ENCODE data around the gene TMEM126A.
"Not testable (repeated sequence)": the region's sequence is repeated elsewhere in the genome, so short reads cannot be mapped to it uniquely, and the experiment has no call there.

The TMEM126A gene

DNA sequence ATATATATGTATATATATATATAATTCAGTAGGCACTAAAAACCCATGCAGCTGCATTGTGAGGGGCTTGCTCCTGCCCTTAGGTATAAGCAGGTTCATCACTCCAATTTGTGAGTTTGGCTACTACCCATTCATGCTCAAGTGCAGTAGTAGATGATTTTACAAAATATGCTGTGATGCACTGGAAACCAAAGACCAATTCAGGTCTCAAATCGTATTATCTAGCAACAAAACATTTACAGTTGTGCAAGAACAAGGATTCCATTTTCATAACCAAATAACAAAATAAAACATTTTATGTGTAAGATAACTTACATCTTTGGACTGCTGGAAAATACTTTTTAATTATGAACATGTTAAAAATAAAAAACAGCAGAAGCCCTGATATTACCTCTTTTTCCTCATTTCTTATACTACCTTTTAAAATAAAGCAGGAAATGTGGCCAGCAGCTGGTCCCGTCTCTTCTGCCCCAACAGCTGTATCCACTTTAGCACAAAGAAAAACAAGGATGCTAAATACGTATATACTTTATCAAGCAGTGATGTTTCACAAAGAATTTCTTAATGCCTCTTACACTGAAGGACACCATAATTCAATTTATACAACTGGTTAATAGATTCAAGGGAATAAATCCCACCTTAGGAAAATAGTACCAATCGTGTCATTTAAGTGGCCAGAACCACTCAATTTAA, 14.4 kb downstream of the TMEM126A start:
- DNase-seq = no peak

DNA sequence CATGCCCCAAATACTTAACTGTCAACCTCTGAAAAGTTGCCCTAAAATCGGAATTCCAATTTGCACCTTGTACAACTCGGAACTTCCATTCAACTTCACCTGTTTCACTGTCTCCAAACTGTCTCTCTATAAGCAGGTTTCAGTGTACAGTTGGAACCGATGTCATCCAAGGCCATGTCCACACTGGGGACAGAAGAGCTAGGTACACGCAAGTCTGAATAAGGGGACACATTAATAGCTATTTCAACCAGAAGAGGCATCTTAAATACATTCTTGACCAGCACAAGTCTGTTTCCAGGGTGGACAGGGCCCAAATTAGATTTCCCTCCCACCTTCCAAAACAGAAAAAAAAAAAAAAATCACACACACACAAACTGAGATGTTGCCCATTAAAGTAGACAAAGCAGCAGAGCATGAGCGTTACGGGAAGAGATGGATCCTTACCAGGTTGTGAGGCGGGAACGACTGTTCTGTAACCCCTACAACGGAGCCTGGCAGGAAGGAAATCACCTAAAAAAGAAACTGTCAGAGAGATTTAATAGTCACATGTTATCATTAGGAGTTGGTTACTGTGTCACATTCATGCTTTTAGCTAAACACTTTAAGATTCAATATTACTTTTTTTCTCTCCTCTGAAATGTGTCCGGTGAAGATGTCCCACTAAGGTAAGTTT, 15.4 kb downstream of the TMEM126A start:
- DNase-seq = no peak

DNA sequence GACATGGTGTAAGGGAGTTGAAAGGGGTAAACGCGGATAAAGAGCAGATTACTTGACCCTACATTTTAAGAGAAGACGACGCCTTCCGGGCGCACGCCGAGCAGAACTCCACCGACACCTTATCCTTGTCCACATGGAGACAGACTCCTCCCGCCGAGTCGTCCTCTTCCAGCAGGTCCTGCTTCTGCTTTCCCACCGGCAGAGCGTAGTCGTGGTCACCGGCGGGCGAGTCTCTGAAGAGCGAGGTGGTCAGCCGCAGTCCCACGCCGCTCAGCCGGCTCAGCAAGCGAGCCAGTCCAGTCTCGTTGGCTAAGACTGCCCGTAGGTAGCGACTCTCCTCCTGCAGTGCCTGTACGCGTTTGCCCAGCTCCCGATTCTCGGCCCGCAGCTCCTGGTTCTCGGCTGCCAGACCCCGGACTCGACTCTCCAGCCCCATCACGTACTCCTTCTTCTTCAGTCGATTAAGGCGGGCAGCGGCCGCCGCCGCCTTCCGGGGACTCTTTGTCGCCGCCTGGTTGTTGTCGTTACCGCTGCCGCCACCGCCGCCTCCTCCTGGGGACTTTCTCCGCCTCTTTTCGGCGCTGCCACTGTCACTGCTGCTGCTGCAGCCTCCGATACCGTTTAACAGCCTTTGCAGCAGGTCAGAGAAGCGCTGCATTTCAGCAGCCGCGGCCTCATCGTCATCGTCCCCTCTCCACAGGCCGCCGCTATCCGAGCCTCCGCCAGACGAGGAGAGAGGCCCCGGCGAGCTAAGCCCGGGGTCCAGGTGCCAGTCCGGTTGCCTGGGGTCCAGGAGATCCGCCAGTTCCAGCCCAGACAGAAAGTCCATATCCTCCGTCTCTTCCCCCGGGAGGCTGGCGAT, 16.2 kb downstream of the TMEM126A start:
- peak; percentile 85 for DNase-seq

DNA sequence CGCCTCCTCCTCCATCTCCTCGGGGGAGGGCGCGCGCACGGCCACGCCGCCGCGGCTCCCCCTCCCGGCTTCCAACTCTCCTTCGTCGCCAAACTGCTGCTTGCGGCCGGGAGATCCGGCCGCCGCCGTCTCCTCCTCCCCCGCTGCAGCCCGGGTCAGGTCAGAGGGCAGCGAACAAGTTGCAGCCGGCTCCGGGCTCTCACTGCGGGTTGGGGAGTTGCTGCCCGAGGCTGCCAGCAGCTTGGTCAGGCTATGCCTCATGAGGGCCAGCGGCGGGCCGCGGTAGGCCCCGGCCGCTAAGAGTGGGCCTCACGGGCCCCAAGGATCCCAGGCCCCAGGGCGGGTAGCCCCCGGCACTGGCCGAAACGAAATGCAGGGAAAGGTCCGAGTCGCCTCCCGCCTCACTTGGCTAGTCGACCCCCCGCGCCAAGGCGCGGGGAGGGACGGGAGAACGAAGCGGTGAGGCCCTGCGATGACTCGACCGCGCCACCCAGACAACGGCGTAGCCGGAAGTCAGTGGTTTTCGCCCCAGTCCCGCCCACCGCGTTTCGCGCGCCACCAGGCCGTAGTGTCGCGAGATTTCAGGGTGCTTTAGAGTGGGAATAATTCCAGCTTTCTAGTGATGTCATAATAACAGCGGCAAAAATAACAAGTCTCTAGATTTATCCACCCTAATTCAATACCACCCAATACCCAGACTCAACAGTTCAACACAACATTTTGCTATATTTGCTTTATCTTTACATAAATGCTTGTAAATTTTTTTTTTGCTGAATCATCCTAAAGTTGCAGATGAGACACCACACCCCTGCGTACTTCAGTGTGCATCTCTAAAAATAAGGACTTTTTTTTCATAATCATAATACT, 17.1 kb downstream of the TMEM126A start, which contains the start of gene CREBZF:
TSS of gene CREBZF (minus strand) at position 515 of the 867 bp plus-strand sequence. CDS start at position 261, 254 bp downstream.
- peak; percentile 80 for DNase-seq

DNA sequence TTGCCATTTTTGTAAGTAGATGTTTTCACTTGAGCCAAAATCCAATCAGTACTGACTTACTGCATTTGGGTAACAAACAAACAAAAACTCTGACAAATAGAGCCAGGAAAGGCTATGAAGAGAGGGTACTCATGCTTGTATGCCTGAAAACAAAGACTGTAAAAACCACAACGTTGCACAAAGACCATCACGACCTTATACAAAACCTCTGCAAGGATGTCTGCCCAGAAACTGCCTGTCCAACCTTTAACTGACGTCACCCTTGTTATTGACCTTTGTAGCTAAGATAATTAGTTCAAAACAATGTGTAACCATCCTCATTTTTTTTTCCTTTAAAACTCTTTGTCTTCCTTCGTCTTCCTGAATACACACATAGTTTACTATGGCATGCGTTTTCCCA, 18.0 kb downstream of the TMEM126A start:
- no peak for DNase-seq

DNA sequence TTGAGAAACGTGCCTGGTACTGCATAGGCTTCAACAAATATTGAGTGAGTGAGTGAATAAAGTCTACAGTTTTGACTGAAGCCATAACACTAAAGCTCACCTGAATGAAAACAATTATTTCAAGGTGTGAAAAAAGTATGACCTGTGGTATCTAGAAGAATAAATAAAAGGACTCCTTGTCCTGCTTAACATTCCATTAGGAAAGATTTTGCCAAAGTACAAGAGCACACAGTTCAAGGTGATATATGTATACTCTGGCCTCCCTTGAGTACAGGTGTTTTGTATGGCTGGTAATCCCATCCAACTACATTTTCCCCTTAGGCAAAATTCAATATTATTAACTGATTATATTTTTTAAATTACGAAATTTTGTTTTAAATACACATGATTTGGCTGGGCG, 18.9 kb downstream of the TMEM126A start:
- no peak for DNase-seq

DNA sequence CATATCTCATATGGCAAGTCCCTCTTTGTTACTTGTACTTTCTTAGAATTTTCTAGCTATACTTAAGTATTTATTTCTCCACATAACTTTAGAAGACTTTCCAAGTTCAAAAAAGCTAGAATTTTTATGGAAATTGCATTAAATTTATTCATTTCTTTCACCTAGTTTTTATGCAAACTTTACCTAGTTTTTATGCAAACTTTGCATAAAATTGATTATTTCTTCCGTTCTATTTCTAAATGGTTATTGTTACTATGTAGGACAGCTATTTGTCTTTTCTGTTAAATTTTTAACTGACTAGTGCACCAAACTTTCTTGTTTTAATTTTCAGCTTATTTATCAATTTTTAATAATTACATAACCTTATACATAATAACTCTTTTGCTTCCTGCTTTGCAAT, 20.4 kb downstream of the TMEM126A start:
- DNase-seq = no peak

DNA sequence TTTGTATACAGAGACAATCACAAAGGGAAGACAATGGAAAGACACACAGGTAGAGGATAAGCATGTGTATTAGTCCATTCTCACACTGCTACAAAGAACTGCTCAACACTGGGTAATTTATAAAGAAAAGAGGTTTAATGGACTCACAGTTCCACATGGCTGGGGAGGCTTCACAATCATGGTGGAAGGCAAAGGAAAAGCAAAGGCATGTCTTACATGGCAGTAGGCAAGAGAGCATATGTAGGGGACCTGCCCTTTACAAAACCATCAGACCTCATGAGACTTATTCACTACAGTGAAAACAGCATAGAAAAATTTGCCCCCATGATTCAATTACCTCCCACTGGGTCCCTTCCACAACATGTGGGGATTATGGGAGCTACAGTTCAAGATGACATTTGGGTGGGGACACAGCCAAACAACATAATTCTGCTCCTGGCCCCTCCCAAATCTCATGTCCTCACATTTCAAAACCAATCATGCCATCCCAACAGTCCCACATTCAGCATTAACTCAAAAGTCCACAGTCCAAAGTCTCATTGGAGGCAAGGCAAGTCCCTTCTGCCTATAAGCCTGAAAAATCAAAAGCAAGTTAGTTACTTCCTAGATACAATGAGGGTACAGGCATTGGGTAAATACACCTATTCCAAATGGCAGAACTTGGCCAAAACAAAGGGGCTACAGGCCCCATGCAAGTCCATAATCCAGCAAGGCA, 23.3 kb downstream of the TMEM126A start:
- DNase-seq = not testable (repeated sequence)

DNA sequence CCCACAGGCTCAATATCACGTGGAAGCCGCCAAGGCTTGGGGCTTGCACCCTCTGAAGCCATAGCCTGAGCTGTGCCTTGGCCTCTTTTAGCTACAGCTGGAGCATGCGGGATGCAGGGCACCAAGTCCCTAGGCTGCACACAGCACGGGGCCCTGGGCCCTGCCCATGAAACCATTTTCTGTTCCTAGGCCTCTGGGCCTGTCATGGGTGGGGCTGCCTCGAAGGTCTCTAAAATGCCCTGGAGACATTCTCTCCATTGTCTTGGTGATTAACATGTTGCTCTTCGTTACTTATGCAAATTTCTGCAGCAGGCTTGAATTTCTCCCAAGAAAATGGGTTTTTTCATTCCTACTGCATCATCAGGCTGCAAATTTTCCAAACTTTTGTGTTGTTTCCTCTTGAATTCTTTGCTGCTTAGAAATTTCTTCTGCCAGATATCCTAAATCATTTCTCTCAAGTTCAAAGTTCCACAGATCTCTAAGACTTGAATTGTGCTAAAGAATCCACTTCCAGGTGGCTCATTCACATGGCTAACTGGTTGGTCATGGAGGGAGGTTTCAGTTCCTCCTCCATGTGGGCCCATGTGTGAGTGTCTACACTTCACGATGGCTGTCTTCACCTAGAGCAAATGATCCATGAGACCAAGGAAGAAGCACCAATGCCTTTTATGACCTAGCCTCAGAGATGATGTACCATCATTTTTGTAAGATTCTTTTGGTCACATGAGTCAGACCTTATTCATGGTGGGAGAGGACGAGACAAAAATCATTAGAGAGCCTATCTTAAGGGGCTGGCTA, 24.5 kb downstream of the TMEM126A start:
- no peak for DNase-seq

DNA sequence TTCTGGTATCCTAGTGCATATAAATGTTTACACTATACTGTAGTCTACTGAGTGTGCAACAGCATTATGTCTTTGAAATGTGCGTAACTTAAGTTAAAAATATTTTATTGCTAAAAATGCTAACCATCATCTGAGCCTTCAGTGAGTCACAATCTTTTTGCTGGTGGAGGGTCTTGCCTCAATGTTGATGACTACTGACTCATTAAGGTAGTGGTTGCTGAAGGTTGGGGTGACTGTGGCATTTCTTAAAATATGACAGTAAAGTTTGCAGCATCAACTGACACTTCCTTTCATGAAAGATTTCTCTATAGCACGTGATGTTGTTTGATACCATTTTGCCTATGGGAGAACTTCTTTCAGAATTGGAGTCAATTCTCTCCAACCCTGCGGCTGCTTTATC, 25.6 kb downstream of the TMEM126A start:
- DNase-seq = no peak

DNA sequence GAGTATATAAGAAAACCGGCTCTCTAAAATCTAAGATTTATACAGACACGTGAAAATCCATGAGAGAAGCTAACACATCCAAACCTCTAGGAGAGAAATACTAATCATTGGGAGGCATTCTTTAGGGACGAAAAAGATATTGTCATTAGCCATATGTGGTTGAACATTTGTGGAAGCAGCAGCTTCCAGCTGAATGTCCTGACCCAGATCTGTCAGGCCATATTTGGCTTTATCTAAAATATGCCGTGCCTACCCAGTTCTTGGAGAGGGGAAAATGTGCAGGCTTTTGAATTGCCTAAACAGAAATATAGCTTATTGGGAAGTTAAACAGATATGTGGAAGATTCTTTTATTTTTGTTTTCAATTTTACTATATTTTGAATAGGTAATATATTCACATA, 31.8 kb downstream of the TMEM126A start:
- no peak for DNase-seq

DNA sequence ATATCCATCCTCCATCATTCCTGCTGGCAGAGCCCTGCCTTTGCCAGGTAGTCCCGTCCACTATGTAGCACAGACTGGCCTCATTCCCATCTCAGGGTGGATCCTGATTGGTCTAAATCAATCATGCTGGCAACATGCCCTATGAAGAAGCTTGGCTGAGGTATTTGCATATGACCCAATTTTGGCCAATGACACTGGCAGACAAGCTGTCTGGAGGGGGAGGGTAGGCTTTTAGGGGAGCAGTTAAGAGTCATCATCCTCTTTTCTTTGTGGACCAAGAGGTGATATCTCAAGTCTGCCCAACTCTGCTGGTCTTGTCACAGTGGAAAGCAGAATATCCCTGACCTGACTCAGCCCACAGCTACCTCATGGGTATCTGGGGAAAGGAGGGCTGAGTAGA, 33.1 kb downstream of the TMEM126A start:
- no peak for DNase-seq

DNA sequence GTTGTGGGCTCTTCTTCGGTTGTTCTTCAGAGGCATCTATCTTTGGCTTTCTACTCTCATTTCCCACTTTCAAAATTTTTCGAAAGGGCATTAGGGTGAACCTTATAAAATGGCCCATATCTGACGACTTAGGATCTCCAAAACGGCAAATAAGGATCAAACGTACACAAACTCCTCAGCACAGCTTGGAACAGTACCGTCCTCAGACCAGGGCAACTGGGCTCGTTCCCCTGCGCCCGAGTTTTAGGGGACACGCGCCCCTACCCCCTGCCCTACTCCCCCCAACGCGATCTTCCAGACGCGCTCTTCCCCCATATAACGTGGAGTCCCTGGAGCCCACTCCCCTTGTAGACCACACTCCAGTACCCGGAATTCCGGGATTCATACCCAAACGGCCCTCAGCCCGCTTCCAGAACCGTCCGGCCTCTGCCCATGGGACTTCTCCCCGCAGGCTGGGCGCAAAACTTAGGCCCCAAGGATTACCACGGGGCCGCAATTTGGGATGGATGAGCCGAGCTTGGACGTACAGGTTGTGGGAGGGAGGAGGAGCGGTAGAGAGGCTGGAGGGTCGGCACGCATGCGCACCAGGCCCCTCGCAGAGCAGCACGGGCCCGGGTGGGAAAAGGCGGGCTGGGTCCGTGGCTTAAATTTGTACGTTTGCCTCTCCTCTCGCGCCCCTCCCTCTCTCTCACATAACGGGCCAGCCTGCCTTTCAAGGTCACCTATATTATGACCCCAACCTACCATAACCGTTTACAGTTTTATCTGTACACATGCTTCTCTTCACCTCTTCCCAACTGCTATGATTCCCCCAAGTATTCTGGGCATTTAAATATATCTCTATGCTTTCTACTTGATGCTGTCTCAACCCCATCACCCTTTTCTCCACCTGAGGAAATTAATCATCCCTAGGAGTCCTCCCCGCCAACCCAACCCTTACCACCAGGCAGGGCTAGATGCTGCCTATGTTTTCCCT, 34.9 kb downstream of the TMEM126A start:
- peak; percentile 45 for DNase-seq

DNA sequence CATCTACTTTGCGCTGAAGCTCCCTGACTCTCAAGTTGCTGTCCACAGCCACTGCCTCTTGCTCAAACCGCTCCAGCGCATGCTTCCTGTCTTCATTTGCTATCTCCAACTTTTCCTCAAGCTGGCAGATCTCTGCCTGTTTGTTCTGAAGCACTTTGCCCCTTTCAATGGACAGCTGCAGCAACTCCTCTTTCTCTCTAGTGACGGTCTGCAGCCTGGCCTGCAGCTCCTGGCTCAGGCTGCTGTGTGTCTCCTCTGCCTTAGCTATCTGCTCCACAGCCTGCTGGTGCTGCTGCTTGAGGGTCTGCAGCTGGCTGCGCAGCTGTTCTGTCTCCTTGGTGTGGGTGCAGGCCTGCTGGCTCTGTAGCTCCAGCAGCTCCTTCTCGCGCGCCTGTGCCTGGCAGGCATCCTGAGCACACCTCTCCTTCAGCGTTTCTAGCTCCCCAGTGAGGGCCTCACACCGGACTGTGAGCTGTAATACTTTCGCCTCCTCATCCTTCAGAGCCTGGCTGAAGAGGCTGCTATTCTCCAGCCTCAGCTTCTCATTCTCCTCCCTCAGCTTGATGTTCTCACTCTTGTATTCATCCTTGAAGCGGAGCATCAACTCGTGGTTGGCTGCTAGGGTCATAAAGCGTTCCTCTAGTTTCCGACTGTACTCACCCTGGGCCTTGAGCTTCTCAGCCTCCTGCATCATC, 37.5 kb downstream of the TMEM126A start:
- DNase-seq = no peak

DNA sequence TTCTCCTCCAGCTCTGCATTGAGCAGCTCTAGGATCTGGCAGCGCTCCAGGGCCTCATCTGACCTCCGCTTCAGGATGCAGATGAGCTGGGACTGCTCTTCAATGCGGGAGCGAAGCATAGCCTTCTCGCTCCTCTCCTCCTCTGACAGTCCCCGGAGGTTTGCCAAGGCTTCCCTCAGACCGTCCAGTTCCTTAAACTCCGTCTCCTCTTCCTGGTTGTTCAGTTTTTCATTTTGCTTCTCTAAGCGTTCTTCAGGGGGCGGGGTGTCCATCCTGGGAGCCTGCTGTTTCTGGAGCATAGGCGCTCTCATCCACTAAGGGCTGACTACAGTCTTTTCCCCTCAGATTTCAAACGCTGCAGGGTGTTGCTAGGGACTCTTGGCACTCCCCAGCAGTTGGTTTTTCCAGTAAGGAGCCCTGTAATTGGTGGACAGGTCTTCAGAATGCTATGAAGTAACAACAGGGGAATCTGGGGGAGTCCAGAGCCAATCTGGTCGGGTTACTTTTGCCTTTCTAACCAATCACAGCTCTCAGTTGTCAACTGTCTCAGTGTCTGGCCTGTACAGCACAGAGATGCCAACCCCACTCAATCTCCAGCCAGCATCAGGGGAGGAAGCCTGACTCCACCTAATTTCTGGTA, 38.2 kb downstream of the TMEM126A start, which contains the start of gene CCDC89:
TSS of gene CCDC89 (minus strand) at position 376 of the 640 bp plus-strand sequence. CDS start at position 311, 65 bp downstream.
- DNase-seq = no peak

DNA sequence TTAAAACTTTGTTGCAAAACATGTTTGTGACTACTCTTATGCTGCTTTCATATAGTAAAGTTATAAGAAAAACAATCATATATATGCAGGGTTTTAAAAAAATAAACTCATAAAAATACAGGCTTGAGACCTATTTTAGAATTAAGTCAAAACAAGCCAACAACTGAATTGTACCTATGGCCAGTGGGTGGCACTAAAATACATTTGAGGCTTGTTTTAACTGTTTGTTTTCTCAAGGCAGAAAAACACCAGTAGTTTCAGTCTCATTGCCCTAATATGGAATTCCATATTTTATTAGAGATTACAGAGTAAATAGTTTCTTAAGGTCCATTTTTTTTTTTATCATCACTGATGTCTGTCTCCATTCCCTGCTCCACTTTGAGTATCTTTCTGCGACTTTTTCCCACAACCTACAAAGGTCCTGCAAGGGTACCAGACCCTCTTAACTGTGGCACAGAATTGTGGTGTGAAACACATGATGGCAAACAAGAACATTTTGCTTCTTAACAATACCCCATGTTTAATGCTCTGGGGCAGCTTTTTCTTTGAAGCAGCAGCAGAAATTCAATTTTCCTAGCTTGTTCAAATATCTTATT, 46.7 kb downstream of the TMEM126A start:
- DNase-seq = no peak

DNA sequence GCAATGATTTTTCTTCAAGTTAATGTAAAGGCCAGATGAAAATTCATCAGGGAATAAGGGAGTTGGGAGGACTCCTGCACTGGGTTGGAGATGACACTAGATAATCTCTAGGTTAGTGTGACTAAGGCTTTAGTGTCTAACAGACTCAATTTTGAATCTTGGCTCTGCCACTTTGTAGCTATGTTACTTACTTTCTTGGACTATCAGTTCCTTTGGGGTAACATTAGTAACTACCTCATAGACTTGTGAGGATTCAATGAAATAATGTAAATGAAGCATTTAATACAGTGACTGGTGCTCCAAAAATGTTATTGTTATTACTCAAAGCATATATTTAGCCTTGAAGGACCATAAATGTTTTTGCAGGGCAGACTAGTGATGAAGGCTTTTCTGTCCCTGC, 47.8 kb downstream of the TMEM126A start:
- no peak for DNase-seq

DNA sequence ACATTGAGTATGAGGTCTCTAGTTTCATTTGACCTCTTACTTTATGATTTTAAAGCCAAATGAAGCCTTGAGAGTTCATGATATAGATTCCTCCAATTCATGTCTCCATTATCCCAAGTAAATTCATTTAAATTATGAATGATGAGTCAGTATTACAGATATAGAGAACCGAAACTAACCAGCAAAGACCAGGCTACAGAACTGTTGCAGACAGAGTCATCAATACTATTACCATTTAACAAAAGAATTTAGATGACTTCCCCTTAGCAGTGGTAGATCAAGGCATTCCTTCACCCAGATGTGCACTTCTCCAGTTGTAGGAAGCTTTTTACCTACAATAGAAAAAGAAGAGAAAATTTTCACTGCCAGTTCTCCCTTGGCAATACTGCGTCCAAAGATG, 50.0 kb downstream of the TMEM126A start:
- no peak for DNase-seq
